GM12878 (cell line): ENCODE data around the gene FGFR2.

ENCODE experiments used
- CBX5 ChIP-seq: sonication (generic); IDR thresholded peaks from 2 replicates; pipeline ENCODE4 v1.6.1; 2016; ENCODE audit warnings: low read depth, moderate library complexity, mild to moderate bottlenecking, inconsistent platforms
- EZH2 ChIP-seq: IDR thresholded peaks from 2 replicates; pipeline ENCODE4 v1.6.1; 2012; ENCODE audit warnings: low read depth, mild to moderate bottlenecking, control low read depth, inconsistent platforms, low read length, borderline replicate concordance; ENCODE audit not compliant: control insufficient read depth
- SMARCA5 ChIP-seq: fragments of 450-650 bp; IDR thresholded peaks from 2 replicates; pipeline ENCODE4 v1.6.1; 2017; ENCODE audit warnings: mild to moderate bottlenecking

GRCh38 chr10:121525251-121526134 lies 72.8 kb downstream of the FGFR2 start:
- no peak for TF ChIP-seq CBX5
- no peak for TF ChIP-seq SMARCA5
- TF ChIP-seq EZH2: no peak
